ENCODE data around the gene BOLA1.
"Not testable (repeated sequence)": the region's sequence is repeated elsewhere in the genome, so short reads cannot be mapped to it uniquely, and the experiment has no call there.

The BOLA1 gene

GRCh38 chr1:149860684-149861496 lies 38.5 kb upstream of the BOLA1 start:
- ATAC-seq: peak; percentile 78

GRCh38 chr1:149861497-149862054 lies 37.8 kb upstream of the BOLA1 start:
- peak; percentile 31 for ATAC-seq

- ATAC-seq: not testable (repeated sequence)
Observed at GRCh38 chr1:149866887-149867286, 32.5 kb upstream of the BOLA1 start.

- ATAC-seq: not testable (repeated sequence)
Observed at GRCh38 chr1:149873060-149873459, 26.3 kb upstream of the BOLA1 start.

GRCh38 chr1:149877211-149877946 lies 22.0 kb upstream of the BOLA1 start:
- ATAC-seq: no peak
- TF ChIP-seq ZFP30 (CRISPR knock-in tag; IDR thresholded peaks at IDR 0.05) (no peak), ZNF8 (CRISPR knock-in tag; IDR thresholded peaks at IDR 0.05) (no peak), BACH2 (CRISPR knock-in tag; IDR thresholded peaks at IDR 0.05; ENCODE audit: borderline replicate concordance) (no peak), GLIS3 (CRISPR knock-in tag; IDR thresholded peaks at IDR 0.05) (no peak), OSR1 (CRISPR knock-in tag; IDR thresholded peaks at IDR 0.05) (no peak), PPARA (CRISPR knock-in tag; IDR thresholded peaks at IDR 0.05; ENCODE audit: borderline replicate concordance) (no peak), ARNTL (CRISPR knock-in tag; IDR thresholded peaks at IDR 0.05; ENCODE audit: borderline replicate concordance, low read depth) (no peak), ZNF70 (CRISPR knock-in tag; IDR thresholded peaks at IDR 0.05) (no peak), ESRRG (CRISPR knock-in tag; IDR thresholded peaks at IDR 0.05) (no peak), RARB (CRISPR knock-in tag; IDR thresholded peaks at IDR 0.05) (no peak), PATZ1 (CRISPR knock-in tag; IDR thresholded peaks at IDR 0.05; ENCODE audit: borderline replicate concordance) (no peak), ZFP3 (CRISPR knock-in tag; IDR thresholded peaks at IDR 0.05) (no peak), TOX (CRISPR knock-in tag; IDR thresholded peaks at IDR 0.05; ENCODE audit: borderline replicate concordance) (no peak), CREB5 (CRISPR knock-in tag; IDR thresholded peaks at IDR 0.05; ENCODE audit: low read depth) (no peak), ISL1 (CRISPR knock-in tag; IDR thresholded peaks at IDR 0.05) (no peak), TCF4 (CRISPR knock-in tag; IDR thresholded peaks at IDR 0.05; ENCODE audit: borderline replicate concordance) (no peak)

- TF ChIP-seq ZNF565 (CRISPR knock-in tag; conservative IDR thresholded peaks at IDR 0.05; ENCODE audit: low read depth) (no peak), GLIS3 (CRISPR knock-in tag; IDR thresholded peaks at IDR 0.05) (no peak), ISL1 (CRISPR knock-in tag; IDR thresholded peaks at IDR 0.05) (no peak), SNAI2 (CRISPR knock-in tag; IDR thresholded peaks at IDR 0.05) (no peak), TCF4 (CRISPR knock-in tag; IDR thresholded peaks at IDR 0.05; ENCODE audit: borderline replicate concordance) (no peak), ZC3H10 (CRISPR knock-in tag; IDR thresholded peaks at IDR 0.05) (no peak)
- ATAC-seq: no peak
Observed at GRCh38 chr1:149879556-149879955, 19.8 kb upstream of the BOLA1 start.

- no peak for ATAC-seq
- TF ChIP-seq ESRRG (CRISPR knock-in tag; IDR thresholded peaks at IDR 0.05) (no peak), TSHZ2 (CRISPR knock-in tag; IDR thresholded peaks at IDR 0.05) (no peak), ZFP3 (CRISPR knock-in tag; IDR thresholded peaks at IDR 0.05) (no peak), ZNF8 (CRISPR knock-in tag; IDR thresholded peaks at IDR 0.05) (no peak), ZNF565 (CRISPR knock-in tag; conservative IDR thresholded peaks at IDR 0.05; ENCODE audit: low read depth) (no peak), POU6F1 (CRISPR knock-in tag; IDR thresholded peaks at IDR 0.05; ENCODE audit: borderline replicate concordance, low read depth) (no peak), ARNTL (CRISPR knock-in tag; IDR thresholded peaks at IDR 0.05; ENCODE audit: borderline replicate concordance, low read depth) (no peak)
Observed at GRCh38 chr1:149881876-149882275, 17.5 kb upstream of the BOLA1 start.

Measured in SK-N-SH treated with all-trans-retinoic acid at 6 μM for 48 hours (cell line).